Lower leg skin (tissue), 4 donors: Measurements from ENCODE around the gene IFIT3. TPM values are rescaled to one million over a fixed set of nuclear protein-coding genes. Genes with fewer than 3 reads are reported as not detected.

Experiments used
- DNase-seq, 2 donors: peaks; one replicate each; pipeline ENCODE4 v3.0.0-alpha.2; 2019; ENCODE audit warnings: low spot score in 2 of 2
- H3K4me3 ChIP-seq: fragments of 200-600 bp; sonication (generic); 2 replicates; pipeline ENCODE4 v1.5.1; 2017; ENCODE audit warnings: mild to moderate bottlenecking, low read depth; ENCODE audit not compliant: poor library complexity, severe bottlenecking
- POLR2A ChIP-seq, 2 donors: fragments of 450-650 bp; IDR thresholded peaks; one replicate each; pipeline ENCODE4 v1.6.1; 2016 to 2017; ENCODE audit warnings: antibody characterized with exemption in 2 of 2, mild to moderate bottlenecking in 1 of 2, moderate library complexity in 1 of 2
- whole genome bisulfite sequencing, 2 donors: methylation state at CpG; one replicate each; pipeline ENCODE4 v1.1.5; 2018; 5-methylcytosine and 5-hydroxymethylcytosine counted together
- intact Hi-C: fragments of 100-400 bp; cut with DNase I; formaldehyde crosslinking; loops from one replicate; pipeline ENCODE4 v1.15.0; 2023; ENCODE audit warnings: low total_unique reads
- total RNA-seq, 4 donors: library from RNA; depleted of rRNA; stranded (reverse); fragments of >200 nt; gene quantifications; one replicate each; pipeline ENCODE4 v1.1.0, GENCODE V29; 2016
- TF ChIP-seq, protein P1 (sequence below), 3 donors: fragments of 450-650 bp; IDR thresholded peaks; one replicate each; pipeline ENCODE4 v1.5.1; 2016; ENCODE audit warnings: antibody characterized with exemption in 3 of 3, mild to moderate bottlenecking in 3 of 3, moderate library complexity in 2 of 3

The IFIT3 gene
- total RNA-seq, 4 donors from 2014 or later = 1.1 to 8.2 (median 3.7) TPM

DNA sequence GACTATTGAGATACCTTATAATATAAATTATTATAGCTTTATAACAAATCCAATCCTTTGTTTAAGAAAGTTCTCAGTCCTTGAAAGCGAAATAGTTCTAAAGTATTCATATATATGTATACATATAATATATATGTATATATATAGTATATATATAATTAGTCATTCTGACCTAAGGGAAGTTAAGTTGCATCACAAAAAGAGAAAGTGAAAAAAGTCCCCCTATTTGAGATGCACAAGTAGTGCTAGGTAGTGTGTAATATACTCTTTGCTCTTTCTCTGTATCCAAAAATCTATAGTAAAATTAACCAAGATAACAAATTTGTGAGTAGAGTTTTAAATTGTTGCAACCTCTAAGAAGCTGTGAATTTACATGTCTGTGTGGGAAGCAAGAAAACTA is 36.7 kb downstream of the IFIT3 start:
- 95 to 98% methylated on average over 1 of the region's 1 CpG for WGBS, 2 donors
- no peak for TF ChIP-seq POLR2A (IDR thresholded peaks at IDR 0.05)
- TF ChIP-seq, protein P1, sequence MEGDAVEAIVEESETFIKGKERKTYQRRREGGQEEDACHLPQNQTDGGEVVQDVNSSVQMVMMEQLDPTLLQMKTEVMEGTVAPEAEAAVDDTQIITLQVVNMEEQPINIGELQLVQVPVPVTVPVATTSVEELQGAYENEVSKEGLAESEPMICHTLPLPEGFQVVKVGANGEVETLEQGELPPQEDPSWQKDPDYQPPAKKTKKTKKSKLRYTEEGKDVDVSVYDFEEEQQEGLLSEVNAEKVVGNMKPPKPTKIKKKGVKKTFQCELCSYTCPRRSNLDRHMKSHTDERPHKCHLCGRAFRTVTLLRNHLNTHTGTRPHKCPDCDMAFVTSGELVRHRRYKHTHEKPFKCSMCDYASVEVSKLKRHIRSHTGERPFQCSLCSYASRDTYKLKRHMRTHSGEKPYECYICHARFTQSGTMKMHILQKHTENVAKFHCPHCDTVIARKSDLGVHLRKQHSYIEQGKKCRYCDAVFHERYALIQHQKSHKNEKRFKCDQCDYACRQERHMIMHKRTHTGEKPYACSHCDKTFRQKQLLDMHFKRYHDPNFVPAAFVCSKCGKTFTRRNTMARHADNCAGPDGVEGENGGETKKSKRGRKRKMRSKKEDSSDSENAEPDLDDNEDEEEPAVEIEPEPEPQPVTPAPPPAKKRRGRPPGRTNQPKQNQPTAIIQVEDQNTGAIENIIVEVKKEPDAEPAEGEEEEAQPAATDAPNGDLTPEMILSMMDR (IDR thresholded peaks at IDR 0.05) = no peak
- H3K4me3 ChIP-seq = no peak overlapping the region
- no peak for DNase-seq
- intact Hi-C loops = no loop called here

DNA sequence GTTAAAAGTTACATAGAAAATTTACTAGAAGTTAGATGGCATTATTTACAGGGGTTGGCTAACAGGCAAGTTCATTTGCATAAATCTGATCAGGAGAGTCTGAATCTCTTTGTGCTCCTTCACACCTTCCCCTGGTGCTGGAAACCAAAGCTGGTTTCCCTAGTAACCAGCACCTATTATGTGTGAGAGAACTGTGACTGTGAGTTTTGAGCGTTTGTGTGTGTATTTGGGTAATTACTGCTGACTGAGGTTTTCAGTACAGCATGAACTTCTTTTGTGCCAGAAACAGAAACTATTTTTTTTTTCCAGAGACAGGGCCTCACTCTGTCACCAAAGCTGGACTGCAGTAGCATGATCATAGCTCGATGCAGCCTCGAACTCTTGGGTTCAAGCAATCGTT is 39.7 kb downstream of the IFIT3 start:
- WGBS, 2 donors = 49 to 54% methylated on average over 4 of the region's 4 CpGs
- intact Hi-C loops = no loop called here
- DNase-seq = no peak
- H3K4me3 ChIP-seq = no peak overlapping the region
- no peak for TF ChIP-seq POLR2A (IDR thresholded peaks at IDR 0.05)
- TF ChIP-seq, protein P1 (IDR thresholded peaks at IDR 0.05) = no peak

DNA sequence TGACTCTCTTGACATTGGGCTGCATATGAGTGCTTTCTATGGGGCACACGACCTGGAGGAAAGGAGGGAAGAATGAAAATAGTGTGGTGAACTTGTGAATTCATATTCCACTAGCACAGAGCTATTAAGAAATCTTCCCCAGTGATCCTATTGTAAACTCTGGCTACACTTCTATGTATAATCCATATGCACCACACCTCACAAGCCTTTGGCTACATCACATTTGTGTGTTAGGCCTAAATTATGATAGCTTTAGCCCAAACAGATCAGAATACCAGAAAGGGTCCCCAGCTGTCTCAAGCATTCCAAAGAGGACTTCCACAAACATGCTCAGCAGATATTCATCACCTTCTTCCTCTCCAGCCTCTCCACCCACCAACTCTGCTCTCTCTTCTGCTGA is 40.3 kb downstream of the IFIT3 start:
- DNase-seq = no peak
- intact Hi-C loops = no loop called here
- TF ChIP-seq POLR2A (IDR thresholded peaks at IDR 0.05) = no peak
- TF ChIP-seq, protein P1 (IDR thresholded peaks at IDR 0.05) = no peak
- 70 to 82% methylated on average over 1 of the region's 1 CpG for WGBS, 2 donors
- H3K4me3 ChIP-seq = no peak overlapping the region

DNA sequence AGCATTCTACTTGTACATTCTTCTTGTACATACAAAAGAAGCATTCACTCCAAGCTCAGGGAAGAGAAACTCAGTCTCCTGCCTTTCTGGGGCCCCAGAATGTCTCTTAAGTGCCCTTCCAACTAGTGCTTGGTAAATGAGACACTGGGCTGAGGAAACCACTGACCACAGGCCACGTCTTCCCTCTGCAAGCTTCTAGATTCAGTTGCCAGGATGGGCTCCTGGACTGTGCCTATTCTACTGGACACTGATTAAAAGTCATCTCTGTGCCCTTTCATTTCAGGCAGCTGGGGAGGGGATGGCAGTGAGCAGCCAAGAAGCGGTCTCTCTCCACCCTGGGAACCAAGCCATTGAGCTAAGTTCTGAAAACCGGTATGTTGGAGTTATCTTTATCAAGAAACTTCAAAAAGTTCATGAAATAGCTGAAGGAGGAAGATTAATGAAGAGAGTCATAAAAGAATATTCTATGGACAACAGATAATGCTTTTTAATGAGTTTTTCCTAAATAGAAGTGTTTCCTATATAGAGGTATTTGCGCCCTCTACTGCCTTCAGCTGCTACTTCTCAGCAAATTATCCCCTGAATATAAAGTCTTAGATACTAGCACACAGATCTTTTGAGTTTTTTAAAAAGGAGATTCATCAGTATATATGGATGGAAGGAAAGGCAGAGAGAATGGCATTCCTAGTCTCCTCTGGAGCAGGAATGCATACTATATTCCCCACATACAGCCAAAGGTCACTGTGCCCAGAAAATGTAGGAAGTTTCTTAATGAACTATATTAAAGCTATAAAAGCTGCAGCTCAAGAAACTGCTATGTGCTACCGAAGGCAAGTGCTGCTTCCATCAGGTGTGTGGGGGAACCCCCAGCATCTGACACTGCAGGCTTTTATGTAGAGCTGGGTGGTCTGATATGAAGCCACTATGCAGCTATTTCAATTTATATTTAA is 41.6 kb downstream of the IFIT3 start:
- H3K4me3 ChIP-seq = no peak overlapping the region
- no peak for DNase-seq
- TF ChIP-seq, protein P1 (IDR thresholded peaks at IDR 0.05) = no peak
- TF ChIP-seq POLR2A (IDR thresholded peaks at IDR 0.05) = no peak
- intact Hi-C loops = no loop called here
- WGBS, 2 donors = 54 to 64% methylated on average over 5 of the region's 5 CpGs

DNA sequence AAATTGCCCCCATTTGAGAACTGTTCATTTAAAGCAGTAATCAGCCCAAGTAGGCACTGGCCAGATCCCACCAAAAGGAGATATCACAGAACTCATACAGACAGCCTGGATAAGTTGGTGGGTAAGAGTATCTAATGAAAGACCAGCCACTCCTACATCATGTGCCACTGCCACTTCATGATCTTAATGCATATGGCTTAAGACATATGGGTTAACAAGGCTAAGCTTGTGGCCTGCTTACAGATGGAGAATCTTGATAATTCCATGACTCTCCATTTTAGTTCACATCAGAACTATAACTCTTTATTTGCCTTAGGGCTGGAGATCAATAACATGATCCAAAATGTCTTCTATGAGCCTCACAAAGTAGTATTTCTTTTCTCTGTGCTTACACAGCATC is 43.3 kb downstream of the IFIT3 start:
- intact Hi-C loops = no loop called here
- no peak for DNase-seq
- no peak overlapping the region for H3K4me3 ChIP-seq
- no peak for TF ChIP-seq POLR2A (IDR thresholded peaks at IDR 0.05)
- TF ChIP-seq, protein P1 (IDR thresholded peaks at IDR 0.05) = no peak
